ENCODE results near the gene LNX1.

DNA sequence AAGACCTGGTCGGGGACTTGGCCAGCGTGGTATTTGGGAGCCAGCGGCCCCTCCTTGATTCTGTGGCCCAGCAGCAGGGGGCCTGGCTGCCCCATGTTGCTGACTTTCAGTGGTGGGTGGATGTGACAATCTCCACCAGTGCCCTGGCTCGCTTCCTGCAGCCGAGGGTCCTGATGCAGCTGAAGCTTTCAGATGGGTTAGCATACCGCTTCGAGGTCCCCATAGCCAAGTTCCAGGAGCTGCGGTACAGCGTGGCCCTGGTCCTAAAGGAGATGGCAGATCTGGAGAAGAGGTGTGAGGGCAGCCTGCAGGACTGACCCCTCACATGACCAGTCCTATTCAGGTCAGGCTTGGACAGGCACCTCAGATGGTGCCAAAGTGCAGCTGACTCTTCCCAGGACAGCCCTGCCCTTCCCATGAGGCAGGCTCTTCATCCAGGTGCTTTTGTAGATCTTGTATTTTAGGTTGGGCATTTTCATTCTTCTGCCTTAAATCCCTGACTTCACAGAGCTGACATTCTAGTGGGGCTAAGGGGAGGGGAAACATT is 15.1 kb downstream of the LNX1 start:
- TF ChIP-seq EZH2 (IDR thresholded peaks at IDR 0.05; ENCODE audit: insufficient read depth, poor library complexity, severe bottlenecking) (no peak), EZH2phosphoT487 (IDR thresholded peaks at IDR 0.05; ENCODE audit: insufficient read depth, low read depth) (no peak)
